H1 (cell line): ENCODE data around the gene PITRM1. TPM values are rescaled to one million over a fixed set of nuclear protein-coding genes. Genes with fewer than 3 reads are reported as not detected.

Experiments
- CTCF ChIA-PET: fragments of 300-600 bp; sonication (Branson Sonifier 250); formaldehyde crosslinking; loops from one replicate; lab custom pipeline; 2021; ENCODE audit not compliant: partially characterized antibody; lab: Charles Lee
- POLR2A ChIA-PET: fragments of 300-600 bp; sonication (Branson Sonifier 250); formaldehyde crosslinking; loops from one replicate; lab custom pipeline; 2021; ENCODE audit warnings: inconsistent platforms; ENCODE audit not compliant: partially characterized antibody; lab: Charles Lee
- DNase-seq, 2 experiments: peaks; one replicate each; pipeline versions ENCODE4 v3.0.0 to v3.0.0-alpha.2; 2010 to 2022; ENCODE audit warnings: low spot score in 2 of 2, low read depth in 1 of 2, mixed read lengths in 1 of 2
- FAIRE-seq: peaks from 2 replicates; lab custom pipeline; 2011; peaks lifted over from hg19 to GRCh38; lab: Jason Lieb, UNC
- H2AFZ ChIP-seq: 2 replicates; pipeline ENCODE4 v1.8.1; 2012; ENCODE audit warnings: low read length, inconsistent platforms
- H2AK5ac ChIP-seq: 2 replicates; pipeline ENCODE4 v1.6.1; 2013; ENCODE audit warnings: low read depth, low read length
- H2BK120ac ChIP-seq: replicated peaks from 2 replicates; pipeline ENCODE3; 2013; ENCODE audit warnings: low read depth, low read length, inconsistent platforms
- H2BK12ac ChIP-seq: 2 replicates; pipeline ENCODE4 v1.6.1; 2013; ENCODE audit warnings: low read depth, low read length
- H2BK15ac ChIP-seq: 2 replicates; pipeline ENCODE4 v1.6.1; 2013; ENCODE audit warnings: low read length
- H2BK20ac ChIP-seq: 2 replicates; pipeline ENCODE4 v1.6.1; 2013; ENCODE audit warnings: low read length
- H2BK5ac ChIP-seq: 2 replicates; pipeline ENCODE4 v1.6.1; 2013; ENCODE audit warnings: low read depth, low read length
- H3K14ac ChIP-seq: 2 replicates; pipeline ENCODE4 v1.6.1; 2013; ENCODE audit warnings: inconsistent platforms; ENCODE audit not compliant: insufficient read length
- H3K18ac ChIP-seq: 2 replicates; pipeline ENCODE4 v1.6.1; 2013; ENCODE audit warnings: low read length; ENCODE audit errors: extremely low read depth
- H3K23ac ChIP-seq: 2 replicates; pipeline ENCODE4 v1.6.1; 2013; ENCODE audit warnings: inconsistent platforms; ENCODE audit not compliant: insufficient read length
- H3K23me2 ChIP-seq: 2 replicates; pipeline ENCODE4 v1.6.1; 2013; ENCODE audit warnings: low read depth, low read length
- H3K27ac ChIP-seq: 2 replicates; pipeline ENCODE4 v1.6.1; 2011; ENCODE audit warnings: low read depth, low read length, inconsistent platforms
- H3K27me3 ChIP-seq, 4 experiments: replicated peaks in 1 of 4; 1 replicate in 1 of 4; 2 replicates in 3 of 4; pipeline versions ENCODE4 v1.6.1 to v1.8.1; 2011 to 2013; ENCODE audit warnings: low read length in 3 of 4, mild to moderate bottlenecking in 3 of 4, inconsistent platforms in 2 of 4, mixed read lengths in 2 of 4, moderate library complexity in 1 of 4; ENCODE audit not compliant: control insufficient read depth in 3 of 4, insufficient read depth in 3 of 4; ENCODE audit errors: extremely low read depth in 1 of 4
- H3K36me3 ChIP-seq, 4 experiments: 2 replicates each; pipeline versions ENCODE4 v1.6.1 to v1.8.1; 2011 to 2013; ENCODE audit warnings: mild to moderate bottlenecking in 4 of 4, low read length in 3 of 4, moderate library complexity in 2 of 4, control low read depth in 1 of 4, inconsistent platforms in 1 of 4; ENCODE audit not compliant: insufficient read depth in 4 of 4, control insufficient read depth in 2 of 4
- H3K4ac ChIP-seq: replicated peaks from 2 replicates; pipeline ENCODE3; 2013; ENCODE audit warnings: low read length, low read depth, mixed read lengths, inconsistent platforms; ENCODE audit not compliant: insufficient read length
- H3K4me1 ChIP-seq, 4 experiments: replicated peaks in 1 of 4; 1 replicate in 1 of 4; 2 replicates in 3 of 4; pipeline versions ENCODE4 v1.6.1 to v1.8.1; 2011 to 2013; ENCODE audit warnings: low read length in 3 of 4, inconsistent platforms in 2 of 4, mixed read lengths in 1 of 4; ENCODE audit not compliant: insufficient read depth in 4 of 4, control insufficient read depth in 3 of 4
- H3K4me2 ChIP-seq, 2 experiments: 2 replicates each; pipeline versions ENCODE4 v1.6.1 to v1.8.1; 2011 to 2013; ENCODE audit warnings: low read depth in 2 of 2, low read length in 2 of 2, control low read depth in 1 of 2, inconsistent platforms in 1 of 2, mild to moderate bottlenecking in 1 of 2; ENCODE audit not compliant: insufficient read depth in 1 of 2
- H3K4me3 ChIP-seq, 4 experiments: fragments of 200-600, 300-600 bp in 1 of 4; sonication (generic), shearing (Covaris generic), sonication (Bioruptor Twin) in 1 of 4; 2 replicates each; pipeline versions ENCODE4 v1.5.1 to v1.8.1; 2011 to 2016; ENCODE audit warnings: low read length in 4 of 4, low read depth in 3 of 4, control low read depth in 2 of 4, inconsistent platforms in 2 of 4, mild to moderate bottlenecking in 2 of 4, mixed read lengths in 1 of 4, moderate library complexity in 1 of 4; ENCODE audit not compliant: insufficient read depth in 2 of 4; ENCODE audit errors: extremely low read depth in 1 of 4
- H3K56ac ChIP-seq: replicated peaks from 2 replicates; pipeline ENCODE3; 2013; ENCODE audit warnings: low read depth, mild to moderate bottlenecking, mixed read lengths, low read length, inconsistent platforms; ENCODE audit not compliant: insufficient read length
- H3K79me1 ChIP-seq: 2 replicates; pipeline ENCODE4 v1.6.1; 2013; ENCODE audit warnings: low read depth, low read length, control low read depth
- H3K79me2 ChIP-seq, 2 experiments: 2 replicates each; pipeline versions ENCODE4 v1.6.1 to v1.8.1; 2012 to 2013; ENCODE audit warnings: low read length in 2 of 2, mild to moderate bottlenecking in 2 of 2, inconsistent platforms in 1 of 2; ENCODE audit not compliant: insufficient read depth in 2 of 2, control insufficient read depth in 1 of 2
- H3K9ac ChIP-seq, 4 experiments: replicated peaks in 1 of 4; 1 replicate in 1 of 4; 2 replicates in 3 of 4; pipeline versions ENCODE4 v1.6.1 to v1.8.1; 2011 to 2013; ENCODE audit warnings: low read depth in 3 of 4, low read length in 3 of 4, control low read depth in 2 of 4, mild to moderate bottlenecking in 2 of 4, moderate library complexity in 2 of 4, inconsistent platforms in 1 of 4; ENCODE audit errors: extremely low read depth in 1 of 4
- H3K9me3 ChIP-seq, 2 experiments: 2 replicates each; pipeline versions ENCODE4 v1.6.1 to v1.8.1; 2012 to 2013; ENCODE audit warnings: mild to moderate bottlenecking in 2 of 2, moderate library complexity in 2 of 2, control low read depth in 1 of 2, inconsistent platforms in 1 of 2, low read depth in 1 of 2, low read length in 1 of 2, mixed read lengths in 1 of 2; ENCODE audit not compliant: insufficient read depth in 2 of 2
- H4K20me1 ChIP-seq, 2 experiments: replicated peaks in 1 of 2; 2 replicates each; pipeline versions ENCODE3 to v1.8.1; 2011 to 2013; ENCODE audit warnings: inconsistent platforms in 2 of 2, low read length in 2 of 2, mild to moderate bottlenecking in 1 of 2; ENCODE audit not compliant: insufficient read depth in 2 of 2, control insufficient read depth in 1 of 2
- H4K5ac ChIP-seq: 2 replicates; pipeline ENCODE4 v1.6.1; 2013; ENCODE audit warnings: low read length, low read depth, mixed read lengths, inconsistent platforms; ENCODE audit not compliant: insufficient read length
- H4K8ac ChIP-seq: 2 replicates; pipeline ENCODE4 v1.8.0; 2013; ENCODE audit warnings: mild to moderate bottlenecking, moderate library complexity, low read length, inconsistent platforms; ENCODE audit not compliant: insufficient read depth; ENCODE audit errors: extremely low read depth
- H4K91ac ChIP-seq: replicated peaks from 2 replicates; pipeline ENCODE3; 2013; ENCODE audit warnings: low read length, mixed read lengths, inconsistent platforms; ENCODE audit not compliant: insufficient read length
- RAD21 ChIP-seq, 2 experiments: IDR thresholded peaks in 1 of 2; conservative IDR thresholded peaks in 1 of 2; 2 replicates each; pipeline ENCODE4 v1.6.1; 2011; ENCODE audit warnings: low read depth in 2 of 2, low read length in 2 of 2, improper control_type of control experiment in 1 of 2, inconsistent platforms in 1 of 2, mild to moderate bottlenecking in 1 of 2, moderate library complexity in 1 of 2
- WGBS, 2 experiments: shearing (Covaris generic) in 1 of 2; methylation state at CpG; one replicate each; pipeline versions ENCODE4 v1.1.6 to v1.1.7; 2013 to 2015; ENCODE audit warnings: low lambda C conversion rate in 2 of 2, mixed read lengths in 2 of 2, inconsistent platforms in 1 of 2, low coverage in 1 of 2, missing lambda C conversion rate in 1 of 2; ENCODE audit not compliant: insufficient replicate concordance in 2 of 2, insufficient coverage in 1 of 2, insufficient read length in 1 of 2; ENCODE audit errors: extremely low coverage in 1 of 2, missing lambda C conversion rate in 1 of 2; 5-methylcytosine and 5-hydroxymethylcytosine counted together
- long read RNA-seq, 2 experiments: library from RNA in 1 of 2; library from capped mRNA in 1 of 2; stranded (forward); transcript quantifications; one replicate each; pipeline ENCODE4 v2.0.0, GENCODE V29; 2021; ENCODE audit warnings: inconsistent platforms in 1 of 2
- polyA minus RNA-seq, 3 experiments: library from RNA; depleted of rRNA, polyadenylated mRNA; stranded (reverse); fragments of >200 nt; gene quantifications; 1 replicate in 2 of 3; 2 replicates in 1 of 3; pipeline ENCODE4 v1.2.3, GENCODE V29; 2011
- polyA plus RNA-seq, 7 experiments: library from polyadenylated mRNA; depleted of rRNA in 3 of 7; stranded (reverse) in 5 of 7; unstranded in 2 of 7; fragments of >200 nt in 5 of 7; fragments of 200-250 nt in 2 of 7; gene quantifications; 1 replicate in 5 of 7; 2 replicates in 1 of 7; 4 replicates in 1 of 7; pipeline versions ENCODE4 v1.2.1 to v1.2.3, GENCODE V29; 2011 to 2013; ENCODE audit warnings: missing spikeins in 2 of 7, mixed read lengths in 2 of 7
- total RNA-seq: library from RNA; stranded (reverse); fragmentation: NEBNext Ultra II Directional; extraction: Animal tissue kit (Norgen Biotek cat#: 25700); gene quantifications from 2 replicates; pipeline ENCODE4 v1.2.1, GENCODE V29; 2021
- TF ChIP-seq, protein P1 (sequence below): IDR thresholded peaks from 2 replicates; pipeline ENCODE4 v1.6.1; 2012; ENCODE audit warnings: inconsistent platforms

Gene PITRM1, protein sequence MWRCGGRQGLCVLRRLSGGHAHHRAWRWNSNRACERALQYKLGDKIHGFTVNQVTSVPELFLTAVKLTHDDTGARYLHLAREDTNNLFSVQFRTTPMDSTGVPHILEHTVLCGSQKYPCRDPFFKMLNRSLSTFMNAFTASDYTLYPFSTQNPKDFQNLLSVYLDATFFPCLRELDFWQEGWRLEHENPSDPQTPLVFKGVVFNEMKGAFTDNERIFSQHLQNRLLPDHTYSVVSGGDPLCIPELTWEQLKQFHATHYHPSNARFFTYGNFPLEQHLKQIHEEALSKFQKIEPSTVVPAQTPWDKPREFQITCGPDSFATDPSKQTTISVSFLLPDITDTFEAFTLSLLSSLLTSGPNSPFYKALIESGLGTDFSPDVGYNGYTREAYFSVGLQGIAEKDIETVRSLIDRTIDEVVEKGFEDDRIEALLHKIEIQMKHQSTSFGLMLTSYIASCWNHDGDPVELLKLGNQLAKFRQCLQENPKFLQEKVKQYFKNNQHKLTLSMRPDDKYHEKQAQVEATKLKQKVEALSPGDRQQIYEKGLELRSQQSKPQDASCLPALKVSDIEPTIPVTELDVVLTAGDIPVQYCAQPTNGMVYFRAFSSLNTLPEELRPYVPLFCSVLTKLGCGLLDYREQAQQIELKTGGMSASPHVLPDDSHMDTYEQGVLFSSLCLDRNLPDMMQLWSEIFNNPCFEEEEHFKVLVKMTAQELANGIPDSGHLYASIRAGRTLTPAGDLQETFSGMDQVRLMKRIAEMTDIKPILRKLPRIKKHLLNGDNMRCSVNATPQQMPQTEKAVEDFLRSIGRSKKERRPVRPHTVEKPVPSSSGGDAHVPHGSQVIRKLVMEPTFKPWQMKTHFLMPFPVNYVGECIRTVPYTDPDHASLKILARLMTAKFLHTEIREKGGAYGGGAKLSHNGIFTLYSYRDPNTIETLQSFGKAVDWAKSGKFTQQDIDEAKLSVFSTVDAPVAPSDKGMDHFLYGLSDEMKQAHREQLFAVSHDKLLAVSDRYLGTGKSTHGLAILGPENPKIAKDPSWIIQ
- total RNA-seq (28.3 and 31.5 TPM in 2 replicates), polyA plus RNA-seq (2011; rRNA removed) (18.6 and 21.2 TPM in 2 replicates), polyA minus RNA-seq (2011; rRNA and poly(A)+ RNA removed) (23.7 and 24.5 TPM in 2 replicates)
- 17.8 TPM for polyA plus RNA-seq (2011; cell fraction: cytosol; rRNA removed)
- polyA plus RNA-seq (2011; cell fraction: nucleus; rRNA removed): 64.4 TPM
- polyA plus RNA-seq (2012, experiment 1 of 2): 26.8 to 32.2 TPM (median 27.6 TPM) in 4 replicates
- 11.7 TPM for polyA plus RNA-seq (2012, experiment 2 of 2)
- 30.9 TPM for polyA plus RNA-seq (2013, experiment 1 of 2)
- 26.0 TPM for polyA plus RNA-seq (2013, experiment 2 of 2)
- 17.3 TPM for polyA minus RNA-seq (2011; cell fraction: cytosol; rRNA and poly(A)+ RNA removed)
- polyA minus RNA-seq (2011; cell fraction: nucleus; rRNA and poly(A)+ RNA removed): 28.3 TPM
- long read RNA-seq, experiment 1, partial matches to known transcripts: 9 of 19 reads
- long read RNA-seq, experiment 1, other reads (novel, unspliced or antisense): 7 of 19 reads
- long read RNA-seq, experiment 2, transcript PITRM1-201 (27 exons, 3,450 nt): major isoform, 8 of 13 reads
- long read RNA-seq, experiment 2, partial matches to known transcripts: 3 of 13 reads
- long read RNA-seq, experiment 2, other reads (novel, unspliced or antisense): 2 of 13 reads

DNA sequence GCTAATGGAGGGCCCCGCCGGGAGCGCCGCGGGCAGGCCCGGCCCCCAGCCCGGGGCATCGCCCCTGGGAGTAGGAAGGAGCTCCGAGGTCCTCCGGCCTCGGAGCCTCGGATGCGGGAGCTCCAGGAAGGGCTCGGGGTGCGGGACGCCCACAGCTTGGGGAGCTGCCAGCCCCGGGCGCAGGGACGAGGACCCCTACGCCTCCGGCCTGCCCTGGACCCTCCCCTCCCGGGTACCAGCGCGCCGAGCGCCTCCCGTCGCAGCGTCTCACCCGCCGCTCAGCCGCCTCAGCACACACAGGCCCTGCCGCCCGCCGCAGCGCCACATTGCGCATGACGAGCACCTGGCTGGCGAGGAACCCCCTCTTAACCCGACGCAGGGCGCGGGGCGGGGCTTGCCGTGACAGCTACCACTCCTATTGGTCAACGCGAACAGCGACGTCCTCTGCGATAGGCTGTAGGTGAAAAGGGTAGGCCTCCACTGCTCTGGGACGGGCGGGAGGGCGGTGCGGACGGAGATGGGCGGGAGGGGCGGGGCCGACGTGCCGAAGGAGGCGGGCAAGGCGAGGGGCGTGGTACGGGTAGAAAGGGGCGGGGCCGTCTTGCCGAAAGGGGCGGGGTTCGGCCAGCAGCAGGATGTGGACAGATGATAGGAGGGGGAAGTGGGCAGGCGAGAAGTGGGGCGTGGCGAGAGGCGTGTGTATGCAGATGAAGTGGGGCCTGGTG, at the start of gene PITRM1:
Gene PITRM1, minus strand, starts transcription at position 337 of the 725 bp plus-strand sequence. Its CDS starts 10 bp downstream, at position 327.
- H3K79me1 ChIP-seq: no peaks in the 10 kb centered on the region
- peak within 1 kb of the TSS in 3 of 4 experiments; percentile 19 to 71 (median 47); a peak in 6 of 7 replicates for H3K9ac ChIP-seq
- no peak within 1 kb of the TSS for H3K23ac ChIP-seq
- H2BK15ac ChIP-seq: peak within 1 kb of the TSS; percentile 72; the same call in 1 of the 2 replicates
- peak within 1 kb of the TSS; percentile 63; the same call in 1 of the 2 replicates for H2AFZ ChIP-seq
- no peaks in the 10 kb centered on the region; a peak in 1 of 4 replicates for H3K79me2 ChIP-seq
- peak in 1 of 2 experiments; percentile 98 for DNase-seq
- peak within 1 kb of the TSS; percentile 74 for H3K4ac ChIP-seq
- H3K9me3 ChIP-seq: no peaks in the 10 kb centered on the region
- H4K8ac ChIP-seq: peak within 1 kb of the TSS; percentile 91
- peak within 1 kb of the TSS; percentile 60 to 77 (median 68) for H3K4me3 ChIP-seq
- H2BK12ac ChIP-seq: 0 out of 2 replicates have a peak within 1 kb of the TSS, but pooled peaks have one; percentile 39
- no peak within 1 kb of the TSS for H2BK120ac ChIP-seq
- H2BK20ac ChIP-seq: no peak within 1 kb of the TSS
- H3K23me2 ChIP-seq: peaks cover 2% of the 10 kb centered on the region; the same call in 1 of the 2 replicates
- 0 out of 8 replicates have a peak, but pooled peaks cover 0 to 3% (median 2%) of the 10 kb centered on the region in 4 experiments for H3K36me3 ChIP-seq
- peak within 1 kb of the TSS; percentile 14; the same call in 1 of the 2 replicates for H3K27ac ChIP-seq
- no peak within 1 kb of the TSS for H2AK5ac ChIP-seq
- H4K20me1 ChIP-seq: peaks cover 0 to 3% of the 10 kb centered on the region in 2 experiments
- peak within 1 kb of the TSS; percentile 80 for H4K91ac ChIP-seq
- POLR2A ChIA-PET: interaction anchor here (1.3 to 2.2 kb wide), 4 partner anchors 9 to 98 kb away, joined by 3 to 8 read pairs (median 6); no protein-coding TSS in a partner anchor
- peak within 1 kb of the TSS; percentile 90 for H2BK5ac ChIP-seq
- H3K14ac ChIP-seq: no peak within 1 kb of the TSS
- FAIRE-seq: no peak
- H4K5ac ChIP-seq: peak within 1 kb of the TSS; percentile 49
- peaks cover 0 to 7% (median 4%) of the 10 kb centered on the region in 4 experiments; a peak in 5 of 7 replicates for H3K4me1 ChIP-seq
- no peak within 1 kb of the TSS for H3K56ac ChIP-seq
- no peaks in the 10 kb centered on the region for H3K27me3 ChIP-seq
- H3K18ac ChIP-seq: peak within 1 kb of the TSS; percentile 90
- peak within 1 kb of the TSS; percentile 77 to 82 for H3K4me2 ChIP-seq
- 3% methylated on average over 45 of the region's 73 CpGs; no CpG with 5 or more reads in 1 of the 2 experiments for WGBS, 2 experiments
- CTCF ChIA-PET: no interaction called here
- TF ChIP-seq, protein P1, sequence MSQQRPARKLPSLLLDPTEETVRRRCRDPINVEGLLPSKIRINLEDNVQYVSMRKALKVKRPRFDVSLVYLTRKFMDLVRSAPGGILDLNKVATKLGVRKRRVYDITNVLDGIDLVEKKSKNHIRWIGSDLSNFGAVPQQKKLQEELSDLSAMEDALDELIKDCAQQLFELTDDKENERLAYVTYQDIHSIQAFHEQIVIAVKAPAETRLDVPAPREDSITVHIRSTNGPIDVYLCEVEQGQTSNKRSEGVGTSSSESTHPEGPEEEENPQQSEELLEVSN: peak; percentile 63; the same call in 1 of the 2 replicates
- no peak for TF ChIP-seq RAD21 (IDR thresholded peaks at IDR 0.05 in 1 of 2, conservative IDR thresholded peaks at IDR 0.05 in 1 of 2; ENCODE audit: low read depth in 2 of 2, low read length in 2 of 2)
